Astrocyte of the hippocampus (primary cell): ENCODE data around the gene KANK4.

Source experiments
- DNase-seq: peaks from one replicate; pipeline ENCODE4 v3.0.0; 2011; ENCODE audit warnings: low read depth, low spot score

Gene KANK4

DNA sequence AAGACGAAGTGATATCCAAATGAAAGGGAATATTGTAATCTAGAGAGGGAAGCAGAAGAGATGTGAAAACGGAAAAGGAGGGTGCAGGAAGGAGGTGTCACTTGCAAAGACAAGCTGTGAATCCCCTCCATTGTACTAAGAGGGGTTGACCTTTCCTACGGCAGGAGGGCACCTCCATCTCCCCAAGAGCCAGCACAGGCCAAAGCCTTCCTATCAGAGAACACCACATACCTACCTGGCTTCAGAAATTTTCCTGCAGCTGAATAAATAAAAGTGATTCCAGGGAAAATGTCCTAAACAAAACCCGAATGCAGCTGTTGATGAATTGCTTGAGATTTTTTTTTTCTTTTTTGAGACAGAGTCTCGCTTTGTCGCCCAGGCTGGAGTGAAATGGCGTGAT lies 14.3 kb downstream of the KANK4 start:
- no peak for DNase-seq

DNA sequence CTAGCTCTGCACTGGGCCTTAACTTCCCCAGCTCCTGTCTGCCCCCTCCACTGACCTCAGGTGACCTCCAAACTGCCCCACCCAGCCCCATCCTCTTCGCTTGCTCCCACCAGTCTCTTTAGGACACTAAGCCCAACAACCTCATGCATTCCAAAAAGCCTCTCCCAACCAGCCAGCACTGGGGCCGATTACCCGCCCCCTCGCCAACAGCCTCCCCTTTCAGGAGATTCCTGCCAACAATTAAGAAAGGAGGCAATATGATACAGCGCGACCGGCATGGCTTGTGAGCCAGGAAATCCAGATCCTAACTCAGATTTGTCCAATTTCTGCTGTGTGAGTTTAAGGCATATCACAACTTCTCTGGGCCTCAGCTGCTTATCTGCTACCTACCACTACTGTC lies 14.7 kb downstream of the KANK4 start:
- DNase-seq, result no peak

DNA sequence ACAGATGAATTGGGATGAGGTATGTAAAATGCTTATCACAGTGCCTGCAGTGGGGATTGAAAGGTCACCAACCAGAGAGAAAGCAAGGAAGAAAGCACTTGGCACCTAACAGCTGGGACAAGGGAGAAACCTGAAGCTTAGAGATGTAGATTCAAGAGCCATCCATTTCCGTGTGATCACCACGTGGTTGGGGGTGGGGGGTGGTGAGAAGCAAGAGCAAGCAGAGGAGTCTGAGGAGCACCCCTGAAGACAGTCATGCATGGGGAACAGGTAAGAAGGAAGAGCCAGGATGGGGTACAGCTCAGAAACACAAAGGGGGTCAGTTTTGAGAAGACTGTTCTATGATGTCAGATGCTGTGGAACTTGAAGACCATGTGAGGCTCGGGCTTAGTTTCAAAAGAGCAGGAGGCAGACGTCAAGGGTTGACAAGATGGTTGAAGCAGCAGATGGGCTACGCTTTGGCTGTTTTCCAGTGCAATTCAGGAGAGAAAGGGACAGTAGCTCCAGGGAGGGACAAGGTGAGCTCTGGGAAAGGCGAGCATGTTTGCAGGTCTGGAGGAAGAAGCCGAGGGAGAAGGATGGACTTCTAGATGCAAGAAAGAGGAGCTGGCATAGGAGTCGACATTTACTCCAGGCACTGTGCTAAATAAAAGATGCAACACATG lies 17.4 kb downstream of the KANK4 start:
- DNase-seq, result no peak

DNA sequence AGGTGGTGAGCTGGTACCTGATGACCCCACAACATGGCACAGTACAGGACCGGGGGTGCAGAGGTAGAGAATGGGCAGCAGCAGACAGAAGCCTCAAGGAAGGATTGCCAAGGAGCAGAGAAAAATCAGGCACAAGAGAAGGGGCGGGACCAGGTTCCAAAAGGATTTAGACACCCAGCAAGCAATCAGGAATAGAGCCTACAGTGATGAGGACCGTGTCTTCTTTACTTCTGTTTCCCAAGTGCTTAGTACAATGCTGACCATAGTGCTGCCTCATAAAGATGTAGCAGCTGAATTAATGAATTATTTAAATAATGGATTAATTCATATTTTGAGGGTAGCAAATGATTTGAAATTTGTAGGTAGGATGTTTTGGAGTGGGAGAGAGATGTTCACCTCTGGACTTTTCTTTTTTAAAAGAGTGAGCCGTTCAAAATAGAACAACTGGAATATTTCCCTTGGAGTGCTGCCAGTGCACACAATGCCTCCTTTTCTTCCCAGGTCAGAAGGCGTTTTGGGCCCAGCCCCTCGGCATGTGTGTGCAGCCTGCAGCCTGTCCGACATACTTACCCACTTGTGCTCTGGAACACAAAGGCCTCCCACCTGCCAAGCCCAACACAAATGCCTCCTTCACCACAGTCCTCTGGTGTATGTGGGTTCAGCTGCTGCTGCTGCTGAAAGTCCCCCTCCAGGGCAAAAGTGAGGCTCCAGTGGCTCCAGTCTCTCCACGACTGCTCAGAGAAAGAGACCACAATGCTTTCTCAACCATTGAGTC lies 19.6 kb downstream of the KANK4 start:
- peak; percentile 48 for DNase-seq

DNA sequence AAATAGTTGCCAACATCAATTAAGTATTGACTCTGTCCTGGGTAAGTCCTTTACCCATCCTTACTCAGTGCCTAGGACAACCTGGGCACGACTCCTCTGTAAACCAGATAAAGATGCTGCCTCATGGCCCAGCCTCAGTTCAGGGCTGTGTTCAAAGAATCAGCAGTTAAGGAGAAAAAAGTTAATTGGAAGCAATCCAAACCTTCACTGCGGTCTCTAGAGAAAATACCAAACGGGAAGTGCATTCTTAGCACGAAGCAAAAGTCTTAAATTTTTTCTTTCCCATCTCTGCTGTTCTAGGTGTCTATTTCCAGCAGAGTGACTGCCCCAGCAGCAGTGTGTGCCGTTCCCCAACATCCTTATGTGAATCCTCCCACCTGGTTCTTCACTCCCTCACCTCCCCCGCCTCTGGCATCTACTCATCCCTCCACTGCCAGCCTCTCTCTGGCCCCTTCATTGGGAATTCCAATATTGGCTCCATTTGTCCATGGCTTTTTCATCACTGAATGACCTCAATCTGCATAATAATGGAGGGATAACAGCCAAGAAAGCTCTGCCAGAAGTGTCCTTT lies 23.2 kb downstream of the KANK4 start:
- DNase-seq, result peak; percentile 90

DNA sequence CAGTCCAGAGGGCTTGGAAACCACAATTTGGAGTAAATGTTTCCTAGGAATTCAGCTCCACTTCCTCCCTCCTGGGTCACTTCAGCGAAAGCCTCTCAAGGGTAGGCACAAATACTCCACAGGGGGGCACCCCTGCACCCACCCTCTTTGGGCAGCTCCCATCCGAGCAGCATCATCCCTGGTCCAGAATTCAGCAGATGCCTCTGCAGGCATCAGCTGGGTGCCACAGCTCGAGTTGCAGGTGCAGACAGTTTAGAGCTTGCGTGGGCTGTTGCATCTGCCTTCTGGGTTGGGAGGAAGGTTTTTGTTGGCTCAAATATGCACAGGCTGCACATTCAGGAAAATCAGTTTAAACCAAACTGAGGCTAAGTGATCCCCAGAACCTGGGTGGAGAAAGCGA lies 25.0 kb downstream of the KANK4 start:
- peak; percentile 71 for DNase-seq

DNA sequence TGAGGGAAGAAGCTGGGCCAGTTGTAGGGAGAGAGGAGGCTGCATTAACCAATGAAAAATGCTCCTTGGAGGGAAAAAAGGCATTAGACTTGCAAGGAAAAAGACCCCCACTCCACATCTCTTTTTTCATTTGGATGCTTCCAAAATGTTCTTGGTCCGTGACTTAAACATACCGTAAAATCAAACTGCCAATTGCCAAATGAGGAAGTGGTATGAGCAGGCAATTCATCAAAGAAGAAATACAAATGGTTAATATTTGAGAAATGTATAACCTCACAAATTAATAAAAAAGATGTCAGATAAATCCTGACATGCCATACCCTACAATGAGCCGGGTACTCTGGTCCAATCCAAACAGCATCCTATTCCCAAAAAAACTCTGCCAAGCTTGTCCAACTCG lies 30.6 kb downstream of the KANK4 start:
- DNase-seq, result no peak

DNA sequence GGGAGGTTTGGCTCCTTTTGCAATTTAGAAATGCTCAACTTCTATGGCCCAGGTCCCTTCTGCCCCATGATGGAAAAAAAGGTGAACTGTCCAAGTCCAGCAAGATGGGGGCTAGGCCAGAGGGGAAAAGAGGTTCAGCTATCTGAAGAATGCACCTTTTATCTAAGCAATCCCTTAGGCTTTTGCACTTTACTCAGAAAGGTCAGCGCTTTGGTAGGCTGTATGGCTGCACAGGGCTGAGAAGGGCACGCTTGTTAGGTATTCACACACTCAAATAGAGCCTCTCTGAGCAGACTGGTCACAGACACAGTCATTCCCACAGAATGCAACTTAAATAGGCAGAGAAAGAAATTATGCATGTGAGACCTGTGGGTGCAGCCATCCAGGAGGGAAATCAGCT lies 31.0 kb downstream of the KANK4 start:
- DNase-seq, result no peak

DNA sequence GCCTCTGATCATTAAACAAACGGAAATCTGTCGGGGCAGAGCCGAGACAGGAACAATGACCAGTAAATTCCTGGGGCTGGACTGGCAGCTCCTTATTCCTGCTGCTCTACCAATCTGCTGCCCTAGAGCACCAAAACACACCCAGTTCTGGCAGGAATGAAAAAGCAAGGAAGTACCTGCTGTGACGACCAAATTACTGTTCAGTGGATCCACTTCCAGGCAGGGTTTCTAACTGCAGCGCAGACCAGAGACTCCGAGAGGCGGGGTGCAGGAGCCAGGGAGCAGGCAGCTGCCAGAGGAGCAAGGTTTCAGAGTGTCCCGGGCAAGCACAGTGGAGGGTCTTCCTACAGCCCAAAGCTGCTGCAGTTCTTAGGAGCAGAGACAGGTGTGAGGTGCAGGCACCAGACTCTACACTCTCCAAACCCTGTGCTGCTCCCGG lies 32.4 kb downstream of the KANK4 start:
- peak; percentile 48 for DNase-seq

DNA sequence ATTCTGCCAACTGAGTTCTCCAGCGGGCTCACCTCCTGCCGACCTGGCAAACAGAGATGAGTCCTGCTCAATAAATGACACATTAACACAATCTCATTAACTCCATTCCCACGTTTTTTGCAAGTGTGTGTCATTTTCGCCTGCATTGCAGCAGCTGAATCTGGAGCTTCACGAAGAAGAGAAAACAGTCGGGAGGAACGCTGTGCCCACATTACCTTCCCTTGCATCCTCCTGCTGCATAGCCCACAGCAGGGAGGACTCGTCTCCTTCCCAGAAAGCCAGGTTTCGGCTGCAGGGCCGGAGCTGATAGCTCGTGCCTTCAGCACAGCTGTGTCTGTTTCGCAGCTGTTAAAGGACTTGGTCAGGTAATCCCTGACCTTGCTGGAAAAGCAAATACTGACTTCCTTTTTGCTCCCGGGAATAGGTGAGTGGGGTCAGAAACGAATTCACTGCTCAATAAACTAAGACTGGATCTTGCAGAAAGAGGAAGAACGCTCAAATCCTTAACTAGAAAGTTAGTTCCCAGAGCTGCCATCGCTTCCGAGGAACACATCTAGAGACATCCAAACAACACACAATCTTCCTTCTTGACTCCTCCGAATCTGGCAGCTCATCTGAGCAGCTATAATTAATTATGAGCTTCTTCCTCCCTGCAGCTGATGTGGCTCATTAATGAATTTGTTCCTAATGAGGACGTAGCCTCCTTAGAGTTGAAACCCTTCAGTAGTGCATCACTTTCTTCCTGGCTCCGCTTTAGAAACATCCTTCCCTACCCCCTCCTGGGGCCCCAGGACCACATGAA lies 33.0 kb downstream of the KANK4 start:
- no peak for DNase-seq

DNA sequence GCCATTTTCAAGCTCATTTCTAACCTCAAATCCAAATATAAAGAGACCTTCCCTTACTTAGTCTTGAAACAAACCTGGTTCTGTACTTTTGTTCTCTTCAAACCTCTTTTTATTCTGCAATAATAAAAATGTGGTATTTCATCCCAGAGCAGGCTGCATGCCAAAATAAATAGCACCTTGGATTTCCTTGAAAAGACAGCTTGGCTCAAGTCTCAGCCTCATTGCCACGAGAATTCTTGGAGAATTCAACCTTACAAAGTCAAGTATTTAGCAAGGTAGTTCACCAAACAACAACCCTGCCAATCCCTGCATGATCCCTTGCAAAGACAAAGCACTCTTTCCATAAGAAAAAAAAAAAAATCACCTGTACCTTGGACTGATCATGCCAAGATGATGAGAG lies 33.8 kb downstream of the KANK4 start:
- DNase-seq, result peak; percentile 57

DNA sequence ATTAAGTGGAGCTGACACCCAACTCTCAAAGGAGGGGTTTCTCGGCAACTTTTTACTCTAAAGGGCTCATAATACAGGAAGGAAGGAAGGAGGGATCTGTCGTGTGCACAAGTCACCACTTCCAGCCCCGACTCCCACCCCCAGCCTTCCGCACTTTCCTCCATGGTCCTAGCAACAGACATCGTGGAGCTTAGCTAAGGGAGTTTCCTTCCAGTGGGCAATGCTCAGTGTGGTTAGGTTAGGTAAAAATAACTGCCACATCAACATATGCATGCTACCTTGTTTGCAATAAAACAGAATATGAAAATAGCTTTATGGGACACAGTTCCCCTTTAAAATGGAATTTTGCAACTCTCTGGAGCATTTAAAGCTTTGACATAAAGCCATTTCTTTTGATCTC lies 35.2 kb downstream of the KANK4 start:
- DNase-seq, result no peak

DNA sequence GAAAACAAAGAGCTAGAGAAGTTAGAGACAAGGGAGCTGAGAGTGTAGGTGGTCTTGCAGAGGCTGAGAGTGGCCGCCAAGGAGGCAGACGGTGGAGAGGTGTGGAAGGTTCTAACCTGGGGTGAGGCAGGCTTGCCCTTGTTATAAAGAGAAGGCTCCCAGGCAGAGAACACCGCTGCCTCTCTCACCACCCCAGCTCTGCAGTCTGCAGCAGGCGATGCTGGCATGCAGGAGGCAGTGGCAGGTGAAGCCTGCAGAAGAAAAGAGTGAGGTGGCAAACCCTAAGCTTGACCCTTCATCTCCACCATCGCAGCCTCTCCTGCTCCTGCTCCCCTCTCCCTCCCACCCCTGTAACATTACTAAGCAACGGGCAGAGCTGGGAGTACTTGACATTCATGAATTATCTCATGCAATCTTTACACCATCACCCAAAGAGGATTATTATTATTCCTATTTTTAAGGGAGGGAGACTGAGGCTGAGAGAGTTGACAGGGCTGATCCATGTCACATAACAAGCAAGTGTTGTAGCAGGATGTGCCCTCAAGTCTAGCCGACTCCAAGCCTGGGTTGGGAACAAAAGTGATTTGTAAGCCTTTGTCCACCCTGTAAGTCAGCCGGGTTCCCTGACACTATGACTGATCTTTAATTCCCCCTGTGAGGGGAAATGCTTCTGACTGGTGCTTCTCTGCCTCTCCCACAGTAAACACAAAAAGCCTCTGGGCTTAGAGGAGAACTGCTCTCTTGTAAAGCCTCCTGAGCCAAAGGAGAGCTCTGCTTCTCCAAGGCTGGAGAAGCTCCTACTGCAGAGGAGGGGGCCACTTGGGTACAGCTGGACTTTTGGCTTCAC lies 36.1 kb downstream of the KANK4 start:
- no peak for DNase-seq

DNA sequence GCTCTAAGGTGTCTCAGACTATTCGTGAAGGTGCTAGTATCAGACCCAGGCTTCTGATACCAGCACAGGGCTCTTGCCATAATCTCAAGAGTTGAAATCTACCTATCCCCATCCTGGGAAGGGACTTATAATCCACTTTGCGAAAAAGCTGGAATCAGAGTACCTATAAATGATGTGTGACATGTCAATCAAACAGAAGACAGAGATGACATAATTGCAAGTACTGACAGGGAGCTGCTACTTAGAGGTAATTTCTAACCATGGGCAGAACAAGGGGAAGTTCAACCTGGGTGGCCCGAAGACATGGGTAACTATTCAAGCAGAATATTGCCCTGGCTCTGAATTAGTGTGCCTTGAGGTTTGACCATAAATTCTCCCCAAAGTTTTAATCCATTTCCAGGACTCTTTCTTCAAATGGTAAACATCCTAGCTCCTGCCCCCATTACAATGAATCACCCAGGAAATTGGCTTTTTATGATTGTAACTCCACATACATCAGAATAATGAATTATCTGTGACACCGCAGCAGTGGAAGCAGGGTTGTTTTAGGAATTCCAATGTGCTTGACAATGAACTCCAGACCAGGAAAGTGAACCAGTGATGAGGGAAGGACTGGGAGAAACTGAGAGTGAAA lies 37.2 kb downstream of the KANK4 start:
- peak; percentile 26 for DNase-seq

DNA sequence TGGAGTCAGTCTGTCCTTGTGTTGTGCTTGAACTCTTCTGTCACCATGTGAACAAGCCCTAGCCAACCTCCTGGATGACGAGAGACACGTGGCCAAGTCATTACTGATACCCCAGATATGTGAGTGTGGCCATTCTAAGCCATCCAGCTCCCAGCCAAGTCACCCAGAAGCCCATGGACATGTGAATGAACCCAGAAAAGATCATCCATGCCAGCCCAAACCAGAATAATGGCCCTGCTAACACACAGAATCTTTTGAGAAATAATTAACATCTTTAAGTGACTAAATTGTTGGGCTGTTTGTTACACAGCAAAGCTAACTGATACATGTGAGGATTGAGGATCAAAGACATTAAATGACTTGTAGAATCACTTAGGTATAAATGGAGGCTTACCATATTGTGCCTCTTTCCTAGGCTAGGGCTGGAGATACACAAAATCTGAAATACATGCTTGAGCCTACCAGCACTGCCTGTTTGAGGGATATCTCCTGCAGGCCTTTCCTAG lies 38.2 kb downstream of the KANK4 start:
- DNase-seq, result no peak

DNA sequence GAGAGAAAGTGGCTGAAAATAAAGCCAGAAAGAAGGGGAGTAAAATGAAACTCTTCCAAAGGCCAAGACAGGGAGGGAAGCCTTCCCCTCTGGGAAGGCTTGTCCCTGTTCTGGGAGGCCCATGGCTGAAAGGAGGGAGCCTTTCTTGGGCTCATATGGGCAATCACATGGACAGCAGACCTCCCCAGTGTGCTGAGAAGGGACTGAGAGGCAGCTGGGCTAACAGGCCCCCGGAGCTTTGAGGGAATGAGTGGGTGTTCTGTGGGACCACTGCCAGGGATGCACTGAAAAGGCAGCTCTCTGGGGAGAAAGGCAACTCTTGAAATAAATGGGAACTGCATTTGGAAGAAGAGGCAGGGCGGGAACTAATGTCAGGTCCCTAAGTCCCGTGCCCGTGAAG lies 39.1 kb downstream of the KANK4 start:
- DNase-seq, result no peak

DNA sequence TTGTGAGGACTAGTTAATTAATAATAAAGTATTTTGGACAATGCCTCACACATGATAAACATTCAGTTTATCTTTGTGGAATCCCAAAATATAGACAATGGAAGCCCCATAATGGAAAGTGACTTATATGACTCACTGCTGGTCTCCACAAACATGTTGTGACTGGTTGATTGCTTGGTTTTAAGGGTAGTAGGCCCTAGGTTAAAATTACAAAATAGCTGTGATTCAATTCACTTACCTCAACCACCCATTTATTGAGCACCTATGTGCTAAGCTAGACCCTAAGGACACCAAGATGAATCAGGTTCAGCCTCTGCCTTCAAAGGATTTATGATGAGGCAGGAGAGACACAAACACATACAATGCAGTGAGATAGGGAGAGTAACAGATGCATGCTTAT lies 42.4 kb downstream of the KANK4 start:
- no peak for DNase-seq

DNA sequence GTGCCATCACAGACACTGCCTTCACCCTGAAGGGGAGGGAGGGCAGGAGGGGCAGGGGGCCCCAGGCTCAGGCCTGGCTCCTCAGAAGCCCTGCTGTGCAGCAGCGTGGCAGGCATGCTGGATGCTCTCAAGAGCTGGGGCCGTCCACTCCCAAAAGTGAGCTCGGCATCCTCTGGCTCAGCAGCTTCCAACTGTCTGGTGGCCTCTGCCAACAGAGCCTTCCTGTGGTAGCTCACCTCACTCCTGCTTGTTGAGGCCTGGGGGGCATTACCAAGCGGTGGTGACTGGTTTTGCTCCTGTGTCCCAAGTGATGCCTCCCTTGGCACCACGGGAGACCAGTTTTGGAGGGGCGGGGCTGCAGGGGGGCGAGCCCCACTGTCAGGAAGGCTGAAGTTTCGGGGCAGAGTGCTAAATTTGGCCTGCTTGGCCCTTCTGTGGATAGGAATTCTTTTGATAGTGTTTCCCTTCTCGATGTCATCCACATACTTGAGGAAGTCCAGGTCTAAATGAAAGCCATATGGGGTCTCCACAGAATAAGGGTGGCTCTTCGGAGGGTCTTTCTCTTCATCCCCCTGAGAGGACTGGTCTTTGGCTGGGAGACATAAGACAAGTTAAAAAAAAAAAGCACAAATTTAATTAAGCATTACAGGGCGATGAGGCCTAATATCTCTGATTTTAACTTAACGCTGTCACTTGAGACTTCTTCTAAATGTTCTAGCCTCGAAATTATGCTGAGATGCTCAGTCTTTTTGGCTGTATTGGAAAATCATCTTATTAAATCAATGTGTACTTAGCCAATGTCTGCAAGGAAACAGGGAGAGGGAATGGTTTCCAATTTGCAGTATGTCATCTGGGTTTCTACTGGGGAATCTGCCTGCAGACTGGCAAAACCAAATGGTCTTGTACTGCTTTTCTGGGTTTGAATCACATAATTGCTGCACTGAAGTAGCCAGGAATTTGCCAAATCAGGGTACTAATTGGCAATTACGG lies 44.4 kb downstream of the KANK4 start:
- DNase-seq, result no peak

DNA sequence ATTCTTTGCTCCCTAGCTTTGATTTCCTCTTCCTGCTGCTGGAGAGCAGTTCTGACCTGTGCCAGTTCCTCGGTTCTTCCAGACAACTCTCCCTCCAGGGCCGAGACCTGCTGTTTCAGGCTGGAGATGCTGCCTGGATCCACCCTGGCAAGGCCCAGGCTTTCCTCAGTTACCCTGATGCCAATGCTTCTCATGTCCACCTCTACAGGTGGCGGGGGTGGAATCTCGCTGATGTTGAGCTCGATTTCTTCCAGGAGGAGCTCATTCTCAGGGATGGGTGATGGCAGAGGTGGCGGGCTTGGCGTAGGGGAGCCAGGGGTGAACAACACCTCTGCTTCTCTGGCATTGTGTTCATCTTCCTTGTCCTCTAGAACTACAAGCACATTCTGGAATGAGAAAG lies 45.3 kb downstream of the KANK4 start:
- DNase-seq, result no peak
